Mesendoderm (in vitro differentiated cells): ENCODE data around the gene CSNK1D.

Source experiments
- DNase-seq: peaks from one replicate; pipeline ENCODE4 v3.0.0; 2013
- H2AK5ac ChIP-seq: 2 replicates; pipeline ENCODE4 v1.6.1; 2013; ENCODE audit warnings: low read length, inconsistent platforms
- H2BK120ac ChIP-seq: 2 replicates; pipeline ENCODE4 v1.6.1; 2013; ENCODE audit warnings: low read depth, mild to moderate bottlenecking, low read length, moderate library complexity, mixed read lengths
- H2BK15ac ChIP-seq: replicated peaks from 2 replicates; pipeline ENCODE4 v1.6.1; 2013; ENCODE audit warnings: low read depth, mild to moderate bottlenecking, moderate library complexity
- H2BK5ac ChIP-seq: 2 replicates; pipeline ENCODE4 v1.6.1; 2013; ENCODE audit warnings: low read length, inconsistent platforms
- H3K18ac ChIP-seq: 2 replicates; pipeline ENCODE4 v1.6.1; 2013; ENCODE audit warnings: mild to moderate bottlenecking, low read length, mixed read lengths
- H3K23ac ChIP-seq: one replicate; pipeline ENCODE4 v1.6.1; 2013; ENCODE audit warnings: low read length
- H3K27ac ChIP-seq: 2 replicates; pipeline ENCODE4 v1.5.1; 2013; ENCODE audit warnings: low read depth, mild to moderate bottlenecking, inconsistent platforms, low read length, moderate library complexity
- H3K27me3 ChIP-seq: 2 replicates; pipeline ENCODE4 v1.6.1; 2013; ENCODE audit warnings: low read length, control low read depth, mild to moderate bottlenecking, inconsistent platforms; ENCODE audit not compliant: insufficient read depth, poor library complexity
- H3K36me3 ChIP-seq: 2 replicates; pipeline ENCODE4 v1.6.1; 2013; ENCODE audit warnings: low read length, inconsistent platforms; ENCODE audit not compliant: control insufficient read depth, insufficient read depth
- H3K4ac ChIP-seq: one replicate; pipeline ENCODE4 v1.6.1; 2013; ENCODE audit warnings: low read depth, mild to moderate bottlenecking, low read length, moderate library complexity
- H3K4me1 ChIP-seq: 2 replicates; pipeline ENCODE4 v1.6.1; 2013; ENCODE audit warnings: low read depth, low read length, inconsistent platforms; ENCODE audit not compliant: control insufficient read depth
- H3K4me2 ChIP-seq: 2 replicates; pipeline ENCODE4 v1.6.1; 2013; ENCODE audit warnings: low read length
- H3K4me3 ChIP-seq: 2 replicates; pipeline ENCODE4 v1.5.1; 2013; ENCODE audit warnings: mild to moderate bottlenecking, low read length
- H3K56ac ChIP-seq: one replicate; pipeline ENCODE4 v1.6.1; 2013; ENCODE audit warnings: low read length
- H3K79me1 ChIP-seq: 2 replicates; pipeline ENCODE4 v1.6.1; 2013; ENCODE audit warnings: low read length, inconsistent platforms
- H3K79me2 ChIP-seq: 2 replicates; pipeline ENCODE4 v1.6.1; 2013; ENCODE audit warnings: mild to moderate bottlenecking, low read length; ENCODE audit not compliant: control insufficient read depth, insufficient read depth
- H3K9ac ChIP-seq: 2 replicates; pipeline ENCODE4 v1.6.1; 2013; ENCODE audit warnings: low read length, inconsistent platforms
- H4K5ac ChIP-seq: one replicate; pipeline ENCODE4 v1.6.1; 2013; ENCODE audit warnings: low read length
- H4K8ac ChIP-seq: one replicate; pipeline ENCODE4 v1.6.1; 2013; ENCODE audit warnings: low read depth, mild to moderate bottlenecking, control low read depth, low read length, moderate library complexity
- WGBS: extraction: QIAGEN DNeasy Blood & Tissue Kit; methylation state at CpG from one replicate; pipeline ENCODE4 v1.1.7; 2013; ENCODE audit warnings: low lambda C conversion rate, missing lambda C conversion rate; ENCODE audit not compliant: insufficient coverage; ENCODE audit errors: extremely low coverage; 5-methylcytosine and 5-hydroxymethylcytosine counted together

The CSNK1D gene

DNA sequence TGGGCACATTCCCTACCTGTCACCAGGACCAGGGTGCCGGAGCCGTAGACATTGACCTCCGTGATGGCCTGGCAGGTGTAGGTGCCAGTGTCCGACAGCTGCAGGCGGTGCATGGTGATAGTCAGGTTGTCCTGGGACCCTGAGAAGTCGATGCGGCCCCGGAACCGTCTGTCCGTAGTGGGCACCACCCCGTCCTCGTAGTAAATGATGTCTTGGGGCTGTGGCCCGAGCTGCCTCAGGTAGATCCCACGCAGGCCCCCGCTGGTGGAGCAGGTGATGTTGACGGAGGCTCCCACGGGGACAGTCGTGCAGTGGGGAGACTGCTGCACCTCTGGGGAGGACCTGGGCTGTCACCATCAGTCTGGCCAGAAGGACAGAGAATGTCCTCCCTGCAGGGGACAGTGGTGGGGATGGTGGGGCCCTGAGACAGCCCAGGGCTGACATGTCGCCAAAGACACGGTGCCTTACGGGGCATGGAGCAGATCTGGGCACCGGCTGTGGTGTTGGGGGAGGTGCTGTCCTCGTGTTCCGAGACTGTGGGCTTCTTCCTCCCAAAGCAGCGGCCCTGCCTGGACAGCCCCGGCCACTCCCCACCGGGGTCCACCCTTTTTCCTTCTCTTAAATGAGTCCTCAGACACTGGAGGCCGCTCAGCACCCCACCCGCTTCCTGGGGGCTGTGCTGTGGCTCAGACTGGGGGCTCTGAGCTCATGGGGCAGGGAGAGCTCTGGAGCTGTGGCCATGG, 43.3 kb upstream of the CSNK1D start:
- no peaks in the 10 kb centered on the region for H3K79me1 ChIP-seq
- no CpG with 5 or more reads among the region's 29 CpGs for WGBS
- H3K4me3 ChIP-seq: no peak overlapping the region

DNA sequence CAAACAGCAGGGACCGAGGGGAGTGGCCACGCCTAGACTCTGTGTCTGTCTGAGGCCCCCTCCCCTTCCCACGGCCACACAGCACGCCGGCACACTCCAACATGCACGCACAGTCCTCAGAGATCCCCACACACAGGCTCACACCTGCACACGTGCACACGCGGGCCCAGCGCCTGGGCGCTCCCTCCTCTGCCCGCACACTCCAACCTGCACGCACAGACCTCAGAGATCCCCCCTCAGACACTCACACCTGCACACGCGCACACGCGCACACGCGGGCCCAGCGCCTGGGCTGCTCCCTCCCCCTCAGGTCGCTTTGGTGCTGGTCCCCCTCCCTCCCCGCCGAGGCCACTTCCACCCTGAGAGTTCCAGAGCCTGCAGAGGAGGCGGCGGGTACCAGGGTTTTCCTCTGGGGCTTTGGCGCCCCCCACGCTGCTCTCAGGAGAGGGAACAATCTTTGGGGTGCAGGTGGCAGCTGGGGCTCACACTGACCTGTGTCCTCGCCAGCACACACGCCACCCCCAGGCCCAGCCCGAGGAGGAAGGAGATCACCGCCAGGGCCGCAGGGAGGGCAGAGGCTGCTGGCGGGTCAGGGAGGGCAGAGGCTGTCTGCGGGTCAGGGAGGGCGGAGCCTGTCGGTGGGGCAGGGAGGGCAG, 42.3 kb upstream of the CSNK1D start:
- WGBS: no CpG with 5 or more reads among the region's 36 CpGs
- H3K18ac ChIP-seq: no peak overlapping the region
- peak overlapping the region; percentile 53 for H3K9ac ChIP-seq
- H3K4me3 ChIP-seq: no peak overlapping the region
- H3K56ac ChIP-seq: peak overlapping the region; percentile 75
- no peaks in the 10 kb centered on the region for H3K79me2 ChIP-seq
- H4K8ac ChIP-seq: no peak overlapping the region
- no peaks in the 10 kb centered on the region for H3K4me1 ChIP-seq
- H3K27me3 ChIP-seq: no peaks in the 10 kb centered on the region
- no peak overlapping the region for H2BK120ac ChIP-seq
- no peaks in the 10 kb centered on the region for H3K79me1 ChIP-seq
- peak; percentile 13 for DNase-seq
- H3K4ac ChIP-seq: no peak overlapping the region
- H2BK15ac ChIP-seq: no peak overlapping the region
- no peak overlapping the region for H3K23ac ChIP-seq
- no peak overlapping the region for H2BK5ac ChIP-seq
- no peaks in the 10 kb centered on the region for H3K36me3 ChIP-seq
- H3K27ac ChIP-seq: no peak overlapping the region
- no peak overlapping the region for H4K5ac ChIP-seq
- peak overlapping the region; percentile 57 for H3K4me2 ChIP-seq
- no peak overlapping the region for H2AK5ac ChIP-seq

More for the DNA sequence above, 43.3 kb upstream of the CSNK1D start:
- Histone ChIP-seq H4K5ac (no peak overlapping the region), H3K36me3 (no peaks in the 10 kb centered on the region), H4K8ac (no peak overlapping the region), H2BK15ac (no peak overlapping the region), H2BK120ac (no peak overlapping the region), H2BK5ac (no peak overlapping the region), H3K79me2 (no peaks in the 10 kb centered on the region), H3K18ac (no peak overlapping the region), H3K56ac (no peak overlapping the region), H3K23ac (no peak overlapping the region), H3K27me3 (no peaks in the 10 kb centered on the region), H3K4me2 (no peak overlapping the region), H3K4me1 (no peaks in the 10 kb centered on the region), H3K27ac (no peak overlapping the region), H3K9ac (no peak overlapping the region), H2AK5ac (no peak overlapping the region), H3K4ac (no peak overlapping the region)
- DNase-seq: no peak

DNA sequence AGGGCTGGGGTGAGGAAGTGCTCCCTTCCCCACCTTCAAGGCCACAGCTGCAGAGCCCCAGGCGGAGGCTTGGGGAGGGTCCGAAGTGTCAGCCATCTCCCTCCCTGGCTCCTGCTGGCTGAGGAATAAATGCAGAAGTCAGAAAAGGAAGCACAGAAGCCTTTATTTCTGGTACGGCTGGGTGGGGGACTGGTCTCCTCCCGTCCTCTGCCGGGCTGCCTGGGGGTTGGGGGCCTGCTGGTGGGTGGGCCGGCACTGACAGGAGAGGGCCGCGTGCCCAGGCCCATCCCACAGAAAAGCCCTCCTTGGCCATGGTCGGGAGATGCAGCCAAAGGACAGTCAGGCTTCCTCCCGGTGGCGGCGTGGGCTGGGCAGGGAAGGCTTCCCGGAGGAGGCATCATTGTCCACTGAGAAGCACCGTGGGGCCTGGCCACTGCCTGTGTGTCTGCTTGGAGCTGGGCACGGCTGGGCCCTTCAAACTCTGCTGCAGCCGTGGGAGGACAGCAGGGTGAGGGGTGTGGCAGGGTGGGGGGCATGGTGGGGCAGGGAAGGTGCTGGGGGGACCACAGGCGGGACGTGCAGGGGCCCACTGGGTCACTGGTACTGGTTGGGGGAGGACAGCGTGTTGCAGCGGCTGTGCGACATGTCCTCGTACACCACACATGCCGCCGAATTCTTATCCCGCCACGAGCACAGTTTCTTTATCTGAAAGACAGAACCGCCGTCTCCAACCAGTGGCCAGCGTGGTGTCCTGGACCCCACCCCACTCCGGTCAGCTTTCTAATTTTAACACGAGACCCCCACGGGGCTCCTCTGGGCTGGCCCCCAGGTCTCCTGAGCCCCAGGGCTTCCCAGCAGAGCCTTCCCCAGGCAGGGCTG, 41.5 kb upstream of the CSNK1D start:
- H3K4me3 ChIP-seq: no peak overlapping the region
- no peaks in the 10 kb centered on the region for H3K79me2 ChIP-seq
- no peak overlapping the region for H3K27ac ChIP-seq
- H3K18ac ChIP-seq: no peak overlapping the region
- no peak overlapping the region for H2AK5ac ChIP-seq
- H2BK5ac ChIP-seq: no peak overlapping the region
- no peak overlapping the region for H4K8ac ChIP-seq
- H3K56ac ChIP-seq: no peak overlapping the region
- H3K4me2 ChIP-seq: no peak overlapping the region
- no peak overlapping the region for H3K9ac ChIP-seq
- no peak overlapping the region for H2BK15ac ChIP-seq
- no peaks in the 10 kb centered on the region for H3K4me1 ChIP-seq
- no peak overlapping the region for H4K5ac ChIP-seq
- no peaks in the 10 kb centered on the region for H3K79me1 ChIP-seq
- H2BK120ac ChIP-seq: no peak overlapping the region
- no peak overlapping the region for H3K4ac ChIP-seq
- DNase-seq: no peak
- no peak overlapping the region for H3K23ac ChIP-seq
- WGBS: no CpG with 5 or more reads among the region's 32 CpGs
- H3K36me3 ChIP-seq: no peaks in the 10 kb centered on the region
- no peaks in the 10 kb centered on the region for H3K27me3 ChIP-seq

DNA sequence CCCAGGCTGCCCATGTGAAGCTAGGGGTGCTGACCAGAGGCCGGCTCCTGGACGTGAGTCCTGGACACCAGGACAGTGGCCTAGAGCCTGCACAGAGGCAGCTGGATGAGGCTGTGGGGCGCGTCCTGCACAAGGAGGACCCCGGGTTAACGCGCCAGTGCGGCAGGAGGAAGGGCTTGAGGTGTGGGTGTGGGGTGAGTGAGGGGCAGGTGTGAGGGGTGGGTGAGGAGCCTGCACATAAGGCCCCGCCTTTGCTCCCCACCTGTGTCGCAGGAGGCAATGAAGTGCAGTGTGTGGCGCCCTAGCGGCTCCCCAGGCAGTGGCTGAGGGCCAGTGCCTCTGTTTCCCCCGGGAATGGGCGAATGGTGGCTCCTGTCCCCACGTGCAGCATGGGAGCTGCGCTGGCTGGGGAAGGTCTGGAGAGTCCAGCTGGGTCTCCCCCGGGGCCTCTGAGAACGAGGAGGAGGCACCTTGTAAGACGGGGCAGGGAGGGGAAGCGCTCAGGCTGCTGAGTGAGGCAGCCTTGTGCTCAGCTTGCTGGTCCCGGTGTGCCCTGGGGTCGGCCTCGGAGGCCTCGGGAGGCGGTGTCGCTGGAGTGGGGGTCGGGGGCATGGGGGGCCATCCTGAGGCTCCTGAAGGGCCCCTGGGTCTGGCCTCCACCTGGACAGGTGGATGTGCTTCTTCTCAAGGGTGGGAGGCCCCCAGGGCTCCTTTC, 40.7 kb upstream of the CSNK1D start:
- Histone ChIP-seq H4K8ac (no peak overlapping the region), H3K79me2 (no peaks in the 10 kb centered on the region), H2BK120ac (no peak overlapping the region), H3K4me1 (no peaks in the 10 kb centered on the region), H2BK15ac (no peak overlapping the region), H2AK5ac (no peak overlapping the region), H3K9ac (no peak overlapping the region), H3K27ac (no peak overlapping the region), H3K4ac (no peak overlapping the region), H3K23ac (no peak overlapping the region), H3K79me1 (no peaks in the 10 kb centered on the region), H2BK5ac (no peak overlapping the region), H3K18ac (no peak overlapping the region), H3K36me3 (no peaks in the 10 kb centered on the region), H3K4me3 (no peak overlapping the region), H3K27me3 (no peaks in the 10 kb centered on the region), H3K4me2 (no peak overlapping the region), H4K5ac (no peak overlapping the region), H3K56ac (no peak overlapping the region)
- DNase-seq: no peak
- WGBS: no CpG with 5 or more reads among the region's 27 CpGs

- Histone ChIP-seq H3K4me3 (no peak overlapping the region), H3K4ac (no peak overlapping the region), H3K4me1 (no peaks in the 10 kb centered on the region), H3K79me2 (no peaks in the 10 kb centered on the region), H3K18ac (no peak overlapping the region), H3K79me1 (no peaks in the 10 kb centered on the region), H4K5ac (no peak overlapping the region), H3K27ac (no peak overlapping the region), H4K8ac (no peak overlapping the region), H3K56ac (no peak overlapping the region), H2BK5ac (no peak overlapping the region), H2AK5ac (no peak overlapping the region), H3K9ac (no peak overlapping the region), H3K4me2 (no peak overlapping the region), H3K27me3 (no peaks in the 10 kb centered on the region), H3K36me3 (no peaks in the 10 kb centered on the region), H2BK15ac (no peak overlapping the region), H3K23ac (no peak overlapping the region), H2BK120ac (no peak overlapping the region)
- WGBS: no CpG with 5 or more reads among the region's 28 CpGs
- DNase-seq: no peak
These were observed 39.9 kb upstream of the CSNK1D start for GRCh38 chr17:82313195-82314011.
